Left ventricle myocardium inferior (tissue), 1 donor: ENCODE data around the gene AP3D1. TPM values are rescaled to one million over a fixed set of nuclear protein-coding genes. Genes with fewer than 3 reads are reported as not detected.

ENCODE experiments used
- DNase-seq: peaks from one replicate; pipeline ENCODE4 v3.0.0-alpha.2; 2020
- H3K27ac ChIP-seq: fragments of 200-600 bp; replicated peaks from 2 replicates; pipeline ENCODE4 v1.8.0; 2021
- H3K27me3 ChIP-seq: fragments of 200-600 bp; 2 replicates; pipeline ENCODE4 v1.8.0; 2021; ENCODE audit warnings: low read depth
- H3K36me3 ChIP-seq: fragments of 200-600 bp; 2 replicates; pipeline ENCODE4 v1.8.0; 2021
- H3K4me1 ChIP-seq: fragments of 200-600 bp; 2 replicates; pipeline ENCODE4 v1.8.0; 2021
- H3K4me3 ChIP-seq: fragments of 200-600 bp; 2 replicates; pipeline ENCODE4 v1.8.0; 2021; ENCODE audit warnings: mild to moderate bottlenecking, moderate library complexity
- H3K9me3 ChIP-seq: fragments of 200-600 bp; replicated peaks from 2 replicates; pipeline ENCODE4 v1.8.0; 2021
- intact Hi-C: fragments of 100-400 bp; cut with micrococcal nuclease; formaldehyde crosslinking; loops from one replicate; pipeline ENCODE4 v1.11.0; 2022
- total RNA-seq: library from RNA; stranded (reverse); fragmentation: NEBNext Ultra II Directional; extraction: Animal tissue kit (Norgen Biotek cat#: 25700); gene quantifications from one replicate; pipeline ENCODE4 v1.2.1, GENCODE V29; 2021
- TF ChIP-seq, protein P1 (sequence below): fragments of 200-600 bp; IDR thresholded peaks from 2 replicates; pipeline ENCODE4 v1.8.0; 2021; ENCODE audit warnings: antibody characterized with exemption, mild to moderate bottlenecking, borderline replicate concordance
- donor health status: DM: no; HTN: yes; CAD: no; lungs with severe emphysema.

AP3D1 gene
- total RNA-seq, 1 donor from 2014 or later: 75.4 TPM

GRCh38 chr19:2122251-2122650 lies 29.1 kb downstream of the AP3D1 start:
- H3K4me3 ChIP-seq: no peak overlapping the region
- peaks cover 6% of the 10 kb centered on the region for H3K4me1 ChIP-seq
- no peaks in the 10 kb centered on the region for H3K27me3 ChIP-seq
- H3K27ac ChIP-seq: no peak overlapping the region
- no peak for DNase-seq
- no peaks in the 10 kb centered on the region for H3K9me3 ChIP-seq
- H3K36me3 ChIP-seq: peaks cover 97% of the 10 kb centered on the region
- intact Hi-C loops: no loop called here
- TF ChIP-seq, protein P1, sequence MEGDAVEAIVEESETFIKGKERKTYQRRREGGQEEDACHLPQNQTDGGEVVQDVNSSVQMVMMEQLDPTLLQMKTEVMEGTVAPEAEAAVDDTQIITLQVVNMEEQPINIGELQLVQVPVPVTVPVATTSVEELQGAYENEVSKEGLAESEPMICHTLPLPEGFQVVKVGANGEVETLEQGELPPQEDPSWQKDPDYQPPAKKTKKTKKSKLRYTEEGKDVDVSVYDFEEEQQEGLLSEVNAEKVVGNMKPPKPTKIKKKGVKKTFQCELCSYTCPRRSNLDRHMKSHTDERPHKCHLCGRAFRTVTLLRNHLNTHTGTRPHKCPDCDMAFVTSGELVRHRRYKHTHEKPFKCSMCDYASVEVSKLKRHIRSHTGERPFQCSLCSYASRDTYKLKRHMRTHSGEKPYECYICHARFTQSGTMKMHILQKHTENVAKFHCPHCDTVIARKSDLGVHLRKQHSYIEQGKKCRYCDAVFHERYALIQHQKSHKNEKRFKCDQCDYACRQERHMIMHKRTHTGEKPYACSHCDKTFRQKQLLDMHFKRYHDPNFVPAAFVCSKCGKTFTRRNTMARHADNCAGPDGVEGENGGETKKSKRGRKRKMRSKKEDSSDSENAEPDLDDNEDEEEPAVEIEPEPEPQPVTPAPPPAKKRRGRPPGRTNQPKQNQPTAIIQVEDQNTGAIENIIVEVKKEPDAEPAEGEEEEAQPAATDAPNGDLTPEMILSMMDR: no peak

GRCh38 chr19:2121416-2122051 lies 29.8 kb downstream of the AP3D1 start:
- no peaks in the 10 kb centered on the region for H3K27me3 ChIP-seq
- no peak for DNase-seq
- no peak overlapping the region for H3K4me3 ChIP-seq
- intact Hi-C loops: no loop called here
- H3K36me3 ChIP-seq: peaks cover 97% of the 10 kb centered on the region
- TF ChIP-seq, protein P1: no peak
- H3K27ac ChIP-seq: no peak overlapping the region
- no peaks in the 10 kb centered on the region for H3K4me1 ChIP-seq
- H3K9me3 ChIP-seq: no peaks in the 10 kb centered on the region

- Histone ChIP-seq H3K27me3 (no peaks in the 10 kb centered on the region), H3K9me3 (no peaks in the 10 kb centered on the region), H3K4me3 (no peak overlapping the region), H3K27ac (no peak overlapping the region), H3K36me3 (peaks cover 97% of the 10 kb centered on the region), H3K4me1 (no peaks in the 10 kb centered on the region)
- DNase-seq: no peak
- intact Hi-C loops: no loop called here
- TF ChIP-seq, protein P1: no peak
These were observed 30.5 kb downstream of the AP3D1 start for GRCh38 chr19:2120821-2121220.

DNA sequence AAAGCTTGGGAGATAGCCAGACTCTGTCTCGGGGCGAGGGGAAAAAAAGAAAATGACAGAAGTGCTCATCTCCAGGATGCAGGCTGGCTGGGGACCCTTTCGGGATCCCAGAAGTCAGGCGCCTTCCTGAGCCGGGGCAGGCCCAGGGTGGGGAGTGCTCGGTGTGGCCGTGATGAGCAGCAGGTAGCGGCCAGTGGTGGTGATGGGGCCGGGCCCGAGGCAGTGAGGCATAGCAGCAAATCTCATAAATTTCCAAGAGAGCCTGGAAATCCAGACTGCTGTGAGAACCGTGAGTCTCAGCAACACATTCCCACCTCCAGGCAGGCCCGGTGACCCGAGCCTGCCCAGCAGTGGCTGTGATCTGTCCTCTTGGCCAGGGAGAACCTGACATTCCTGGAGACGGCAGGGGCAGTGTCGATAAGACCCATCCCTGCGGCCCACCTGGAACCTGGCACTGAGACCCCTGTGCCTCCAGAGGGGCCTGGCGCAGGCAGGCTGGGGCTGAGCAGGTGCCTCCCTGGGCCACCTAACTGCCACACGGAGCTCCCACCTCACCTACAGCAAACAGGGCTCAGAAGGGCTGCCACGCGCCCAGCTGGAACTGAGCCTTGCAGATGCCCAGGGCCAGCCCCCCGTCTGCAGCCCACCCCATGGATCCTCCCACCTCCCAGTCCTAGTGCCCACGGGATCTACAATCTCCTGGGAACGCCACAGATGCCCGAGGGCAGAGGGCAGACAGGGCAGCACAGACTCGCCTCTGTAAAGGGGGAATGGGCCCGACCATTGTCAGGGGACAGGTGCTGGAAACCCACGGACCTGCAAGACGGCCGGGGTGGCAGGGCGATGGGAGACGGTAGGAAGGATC lies 31.2 kb downstream of the AP3D1 start:
- no peak overlapping the region for H3K27ac ChIP-seq
- intact Hi-C loops: no loop called here
- no peak overlapping the region for H3K4me3 ChIP-seq
- peaks cover 97% of the 10 kb centered on the region for H3K36me3 ChIP-seq
- H3K9me3 ChIP-seq: no peaks in the 10 kb centered on the region
- H3K4me1 ChIP-seq: no peaks in the 10 kb centered on the region
- no peak for DNase-seq
- TF ChIP-seq, protein P1: no peak
- no peaks in the 10 kb centered on the region for H3K27me3 ChIP-seq

DNA sequence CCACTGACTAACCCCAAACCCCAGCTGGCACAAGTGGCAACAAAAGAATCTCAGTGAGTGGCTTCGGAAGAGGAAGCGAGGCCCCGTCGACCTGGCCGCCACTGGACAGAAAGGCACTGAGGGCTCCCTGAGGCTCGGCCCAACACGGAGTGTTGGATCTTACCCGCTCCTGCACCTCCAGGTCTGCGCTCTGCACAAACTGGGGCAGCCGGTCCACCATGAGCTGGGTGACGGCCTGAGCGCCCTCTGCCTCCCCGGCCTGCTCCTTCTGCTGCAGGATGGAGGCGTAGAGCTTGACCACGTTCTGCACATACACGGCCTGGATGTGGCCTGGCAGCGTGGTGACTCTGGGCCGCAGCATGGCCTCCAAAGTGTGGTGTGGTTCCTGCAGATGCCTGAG lies 32.9 kb downstream of the AP3D1 start:
- no peaks in the 10 kb centered on the region for H3K9me3 ChIP-seq

More for the DNA sequence above, 32.9 kb downstream of the AP3D1 start:
- Histone ChIP-seq H3K27me3 (no peaks in the 10 kb centered on the region), H3K36me3 (peaks cover 100% of the 10 kb centered on the region), H3K4me1 (peaks cover 9% of the 10 kb centered on the region), H3K27ac (no peak overlapping the region), H3K4me3 (no peak overlapping the region)
- TF ChIP-seq, protein P1: no peak
- no peak for DNase-seq
- intact Hi-C loops: no loop called here
